Neural crest cell (in vitro differentiated cells): ENCODE data around the gene RIMBP2. TPM values are rescaled to one million over a fixed set of nuclear protein-coding genes. Genes with fewer than 3 reads are reported as not detected.

ENCODE experiments used
- DNase-seq: peaks from one replicate; pipeline ENCODE4 v3.0.0; 2021; ENCODE audit warnings: low read depth, mixed read lengths, low spot score
- H3K27ac Mint-ChIP-seq: one replicate; pipeline ENCODE4 v1.8.0; 2021; ENCODE audit warnings: mild to moderate bottlenecking, mixed read lengths; ENCODE audit not compliant: unreplicated experiment
- H3K27me3 Mint-ChIP-seq: 2 replicates; pipeline ENCODE4 v1.8.0; 2021; ENCODE audit warnings: low read depth, mild to moderate bottlenecking, mixed read lengths
- H3K36me3 Mint-ChIP-seq: 2 replicates; pipeline ENCODE4 v1.8.0; 2021; ENCODE audit warnings: low read depth, mild to moderate bottlenecking, mixed read lengths
- H3K4me1 Mint-ChIP-seq: 2 replicates; pipeline ENCODE4 v1.8.0; 2021; ENCODE audit warnings: mixed read lengths
- H3K4me3 Mint-ChIP-seq: one replicate; pipeline ENCODE4 v1.8.0; 2021; ENCODE audit warnings: mild to moderate bottlenecking, mixed read lengths
- H3K9me3 Mint-ChIP-seq: 2 replicates; pipeline ENCODE4 v1.8.0; 2021; ENCODE audit warnings: mixed read lengths
- CTCF ChIP-seq: fragments of 200-600 bp; sonication (generic); conservative IDR thresholded peaks from 2 replicates; pipeline ENCODE4 v1.5.0; 2021; ENCODE audit warnings: antibody characterized with exemption, mild to moderate bottlenecking
- total RNA-seq: library from RNA; stranded (reverse); gene quantifications from 2 replicates; pipeline ENCODE4 v1.2.1, GENCODE V29; 2021

Gene RIMBP2
- total RNA-seq, 1 donor from 2014 or later = 5.9 TPM

- H3K27ac Mint-ChIP-seq = no peak overlapping the region
- TF ChIP-seq CTCF = no peak
- H3K4me3 Mint-ChIP-seq = no peak overlapping the region
- DNase-seq = no peak
- peaks cover 7% of the 10 kb centered on the region for H3K27me3 Mint-ChIP-seq
- peaks cover 2% of the 10 kb centered on the region for H3K9me3 Mint-ChIP-seq
- peaks cover 2% of the 10 kb centered on the region for H3K36me3 Mint-ChIP-seq
- no peaks in the 10 kb centered on the region for H3K4me1 Mint-ChIP-seq
These were observed 272.0 kb downstream of the RIMBP2 start for GRCh38 chr12:130444061-130444460.

DNA sequence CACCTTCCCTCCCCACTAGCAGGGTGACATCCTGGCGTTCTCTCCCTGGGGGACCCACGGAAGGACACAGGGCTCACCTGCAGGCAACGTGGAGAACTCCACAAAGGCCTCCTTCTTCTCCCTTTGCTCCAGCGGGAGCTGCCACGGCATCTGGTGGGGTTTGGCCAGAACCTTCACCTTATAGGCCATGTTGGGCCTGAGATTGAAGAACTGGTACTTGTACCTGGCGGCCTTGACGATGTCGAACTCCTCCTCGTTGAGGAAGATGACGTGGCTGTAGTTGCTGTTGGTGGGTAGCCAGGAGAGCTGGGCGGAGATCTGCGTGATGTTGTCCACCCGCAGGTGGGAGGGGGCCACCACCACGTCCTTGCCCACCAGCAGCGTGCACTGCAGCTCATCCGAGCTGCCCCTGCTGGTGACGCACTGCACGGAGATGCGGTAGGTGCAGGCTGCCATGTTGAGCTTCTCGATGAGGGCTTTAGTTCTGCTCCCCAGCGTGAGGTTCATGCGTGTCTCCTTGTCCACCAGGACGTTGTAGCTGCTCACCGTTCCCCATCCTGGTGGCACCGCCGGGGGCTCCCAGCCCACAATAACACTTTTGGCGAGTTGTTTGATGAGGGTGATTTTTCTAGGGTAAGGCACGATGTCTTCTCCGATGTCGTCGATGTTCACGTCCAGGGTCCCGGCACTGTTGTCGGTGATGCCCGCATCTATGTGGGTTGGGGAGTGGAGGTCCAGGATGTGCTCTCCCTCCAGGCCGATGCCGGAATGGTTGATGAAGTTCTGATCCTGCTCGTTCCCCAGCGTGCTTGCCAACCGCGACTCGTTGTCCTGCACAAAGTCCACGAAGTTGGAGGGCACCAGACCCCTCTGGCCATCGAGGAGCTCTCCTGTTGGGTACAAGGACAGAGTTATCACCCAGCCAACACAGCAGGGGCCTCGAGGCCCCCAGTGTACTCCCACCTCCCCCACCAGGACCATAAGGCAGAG is 274.0 kb downstream of the RIMBP2 start:
- H3K27ac Mint-ChIP-seq = no peak overlapping the region
- DNase-seq = no peak
- H3K4me1 Mint-ChIP-seq = no peaks in the 10 kb centered on the region
- no peak for TF ChIP-seq CTCF
- peaks cover 7% of the 10 kb centered on the region for H3K27me3 Mint-ChIP-seq
- H3K9me3 Mint-ChIP-seq = peaks cover 5% of the 10 kb centered on the region
- H3K4me3 Mint-ChIP-seq = no peak overlapping the region
- peaks cover 5% of the 10 kb centered on the region for H3K36me3 Mint-ChIP-seq

DNA sequence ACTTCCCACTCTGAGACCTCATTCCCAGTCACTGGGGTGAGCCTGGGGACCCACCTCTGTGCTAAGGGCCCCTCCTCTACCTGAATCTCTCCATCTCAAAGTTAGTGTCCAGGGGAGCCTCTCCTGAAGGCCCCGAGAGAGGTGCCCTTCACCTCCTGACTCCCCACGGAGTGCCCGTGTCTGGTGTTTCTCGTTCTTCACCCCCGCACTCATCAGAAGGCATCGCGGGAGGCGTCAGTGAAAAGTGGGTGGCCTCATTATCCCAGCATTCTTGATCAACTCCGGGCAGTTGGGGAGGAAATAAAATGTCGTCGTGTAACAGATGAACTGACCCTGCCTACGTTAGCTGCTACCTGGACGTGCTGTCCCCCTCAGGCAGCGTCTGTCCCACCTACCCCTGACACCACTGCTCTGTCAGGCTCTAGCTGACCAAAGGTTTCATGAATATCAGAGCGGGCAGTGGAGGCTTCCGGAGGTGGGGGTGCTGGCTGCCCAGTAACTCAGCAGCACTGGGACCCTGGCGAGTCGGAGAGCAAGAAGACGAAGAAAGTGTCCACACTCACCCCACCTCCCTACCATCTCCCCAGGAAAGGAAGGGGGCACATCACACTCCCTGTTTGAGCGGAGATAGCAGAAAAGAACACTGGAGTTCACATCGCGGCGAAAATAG is 275.6 kb downstream of the RIMBP2 start:
- peaks cover 5% of the 10 kb centered on the region for H3K36me3 Mint-ChIP-seq

GRCh38 chr12:130439250-130439649 is 276.8 kb downstream of the RIMBP2 start:
- H3K4me1 Mint-ChIP-seq = no peaks in the 10 kb centered on the region
- peaks cover 5% of the 10 kb centered on the region for H3K9me3 Mint-ChIP-seq
- DNase-seq = no peak
- no peaks in the 10 kb centered on the region for H3K27me3 Mint-ChIP-seq
- TF ChIP-seq CTCF = no peak
- no peak overlapping the region for H3K4me3 Mint-ChIP-seq
- H3K36me3 Mint-ChIP-seq = peaks cover 5% of the 10 kb centered on the region
- no peak overlapping the region for H3K27ac Mint-ChIP-seq

More for the DNA sequence above, 275.6 kb downstream of the RIMBP2 start:
- Mint-ChIP-seq H3K4me1 (no peaks in the 10 kb centered on the region), H3K27me3 (peaks cover 4% of the 10 kb centered on the region), H3K27ac (no peak overlapping the region), H3K9me3 (peaks cover 5% of the 10 kb centered on the region), H3K4me3 (no peak overlapping the region)
- no peak for TF ChIP-seq CTCF
- no peak for DNase-seq

- Mint-ChIP-seq H3K36me3 (peaks cover 5% of the 10 kb centered on the region), H3K27ac (no peak overlapping the region), H3K4me1 (no peaks in the 10 kb centered on the region), H3K4me3 (no peak overlapping the region), H3K9me3 (peaks cover 5% of the 10 kb centered on the region), H3K27me3 (no peaks in the 10 kb centered on the region)
- DNase-seq = no peak
- TF ChIP-seq CTCF = no peak
These were observed 277.4 kb downstream of the RIMBP2 start for GRCh38 chr12:130438711-130439110.
